ENCODE data around the gene NUDT16. TPM values are rescaled to one million over a fixed set of nuclear protein-coding genes. Genes with fewer than 3 reads are reported as not detected.

NUDT16 gene
- total and polyA plus RNA-seq, 9 of the 15 experiments (the other 6 are each of a cell fraction or from before 2014, with no cell fraction given) = 1.5 to 11.4 (median 7.6) TPM

DNA sequence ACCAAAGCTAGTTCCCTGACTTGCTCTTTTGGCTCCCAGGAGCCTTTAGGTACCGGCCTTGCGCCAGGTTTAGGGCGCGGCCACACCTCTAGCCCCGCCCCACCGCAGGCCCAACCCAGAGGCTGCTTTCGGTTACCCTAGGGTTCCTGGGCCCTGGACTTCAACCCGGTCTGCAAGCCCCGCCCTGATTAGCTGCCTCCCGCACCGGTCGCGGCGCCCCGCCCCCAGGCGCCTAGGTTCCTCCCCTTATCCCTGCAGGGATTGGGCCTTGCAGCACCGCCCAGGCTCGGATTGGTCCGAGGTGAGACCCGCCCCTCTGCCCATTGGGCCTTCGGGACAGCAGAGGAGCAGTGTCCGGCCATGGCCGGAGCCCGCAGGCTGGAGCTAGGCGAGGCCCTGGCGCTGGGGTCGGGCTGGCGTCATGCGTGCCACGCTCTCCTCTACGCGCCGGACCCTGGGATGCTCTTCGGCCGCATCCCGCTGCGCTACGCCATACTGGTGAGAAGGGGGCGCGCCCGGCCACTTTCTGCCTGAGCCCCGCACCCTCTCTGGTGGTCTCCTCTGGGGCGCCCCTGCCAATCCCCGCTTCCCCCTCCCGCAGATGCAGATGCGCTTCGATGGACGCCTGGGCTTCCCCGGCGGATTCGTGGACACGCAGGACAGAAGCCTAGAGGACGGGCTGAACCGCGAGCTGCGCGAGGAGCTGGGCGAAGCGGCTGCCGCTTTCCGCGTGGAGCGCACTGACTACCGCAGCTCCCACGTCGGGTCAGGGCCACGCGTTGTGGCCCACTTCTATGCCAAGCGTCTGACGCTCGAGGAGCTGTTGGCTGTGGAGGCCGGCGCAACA, at the start of gene NUDT16 (continued):
- TF ChIP-seq CBX8 (IDR thresholded peaks at IDR 0.05; ENCODE audit: borderline replicate concordance, extremely low read depth, low read depth, low read length, poor library complexity, severe bottlenecking) (no peak), RBBP5 (IDR thresholded peaks at IDR 0.05; ENCODE audit: borderline replicate concordance, insufficient read depth, low read length, poor library complexity, severe bottlenecking) (peak; percentile 48), FOXP1 (CRISPR knock-in tag; IDR thresholded peaks at IDR 0.05) (no peak), SREBF2 (CRISPR knock-in tag; IDR thresholded peaks at IDR 0.05) (no peak), NUFIP1 (IDR thresholded peaks at IDR 0.05; ENCODE audit: partially characterized antibody) (no peak), TFAM (CRISPR knock-in tag; conservative IDR thresholded peaks at IDR 0.05) (no peak), JUND (IDR thresholded peaks at IDR 0.05; ENCODE audit: borderline replicate concordance, low read depth, low read length) (peak; percentile 36; the same call in 1 of the 2 replicates), JUND (tag; IDR thresholded peaks at IDR 0.05; ENCODE audit: borderline replicate concordance, low read depth, low read length) (no peak), ZNF583 (CRISPR knock-in tag; IDR thresholded peaks at IDR 0.05) (no peak), ZNF134 (CRISPR knock-in tag; conservative IDR thresholded peaks at IDR 0.05) (no peak), NBN (IDR thresholded peaks at IDR 0.05; ENCODE audit: low read depth) (no peak), ZNF212 (CRISPR knock-in tag; IDR thresholded peaks at IDR 0.05) (no peak), SETDB1 (IDR thresholded peaks at IDR 0.05; ENCODE audit: low read length) (no peak), RUNX1 (IDR thresholded peaks at IDR 0.05; ENCODE audit: low read depth) (no peak), SP1 (CRISPR knock-in tag; IDR thresholded peaks at IDR 0.05) (peak; percentile 87), SAFB (IDR thresholded peaks at IDR 0.05; ENCODE audit: borderline replicate concordance, low read depth, low read length) (peak; percentile 62; the same call in 1 of the 2 replicates), ZNF263 (CRISPR knock-in tag; IDR thresholded peaks at IDR 0.05; ENCODE audit: borderline replicate concordance) (no peak), BRD4 (IDR thresholded peaks at IDR 0.05) (no peak), EHMT2 (IDR thresholded peaks at IDR 0.05) (no peak), ADNP (tag; IDR thresholded peaks at IDR 0.05) (no peak), GTF2E2 (tag; IDR thresholded peaks at IDR 0.05) (no peak), POLR2G (IDR thresholded peaks at IDR 0.05; ENCODE audit: low read depth, low read length) (peak; percentile 99), JUNB (CRISPR knock-in tag; conservative IDR thresholded peaks at IDR 0.05) (no peak), PCBP2 (IDR thresholded peaks at IDR 0.05; ENCODE audit: low read depth, low read length, poor library complexity, severe bottlenecking) (no peak)
- TF ChIP-seq, protein P1, sequence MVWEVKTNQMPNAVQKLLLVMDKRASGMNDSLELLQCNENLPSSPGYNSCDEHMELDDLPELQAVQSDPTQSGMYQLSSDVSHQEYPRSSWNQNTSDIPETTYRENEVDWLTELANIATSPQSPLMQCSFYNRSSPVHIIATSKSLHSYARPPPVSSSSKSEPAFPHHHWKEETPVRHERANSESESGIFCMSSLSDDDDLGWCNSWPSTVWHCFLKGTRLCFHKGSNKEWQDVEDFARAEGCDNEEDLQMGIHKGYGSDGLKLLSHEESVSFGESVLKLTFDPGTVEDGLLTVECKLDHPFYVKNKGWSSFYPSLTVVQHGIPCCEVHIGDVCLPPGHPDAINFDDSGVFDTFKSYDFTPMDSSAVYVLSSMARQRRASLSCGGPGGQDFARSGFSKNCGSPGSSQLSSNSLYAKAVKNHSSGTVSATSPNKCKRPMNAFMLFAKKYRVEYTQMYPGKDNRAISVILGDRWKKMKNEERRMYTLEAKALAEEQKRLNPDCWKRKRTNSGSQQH (CRISPR knock-in tag; IDR thresholded peaks at IDR 0.05) = no peak
- TF ChIP-seq, protein P2, sequence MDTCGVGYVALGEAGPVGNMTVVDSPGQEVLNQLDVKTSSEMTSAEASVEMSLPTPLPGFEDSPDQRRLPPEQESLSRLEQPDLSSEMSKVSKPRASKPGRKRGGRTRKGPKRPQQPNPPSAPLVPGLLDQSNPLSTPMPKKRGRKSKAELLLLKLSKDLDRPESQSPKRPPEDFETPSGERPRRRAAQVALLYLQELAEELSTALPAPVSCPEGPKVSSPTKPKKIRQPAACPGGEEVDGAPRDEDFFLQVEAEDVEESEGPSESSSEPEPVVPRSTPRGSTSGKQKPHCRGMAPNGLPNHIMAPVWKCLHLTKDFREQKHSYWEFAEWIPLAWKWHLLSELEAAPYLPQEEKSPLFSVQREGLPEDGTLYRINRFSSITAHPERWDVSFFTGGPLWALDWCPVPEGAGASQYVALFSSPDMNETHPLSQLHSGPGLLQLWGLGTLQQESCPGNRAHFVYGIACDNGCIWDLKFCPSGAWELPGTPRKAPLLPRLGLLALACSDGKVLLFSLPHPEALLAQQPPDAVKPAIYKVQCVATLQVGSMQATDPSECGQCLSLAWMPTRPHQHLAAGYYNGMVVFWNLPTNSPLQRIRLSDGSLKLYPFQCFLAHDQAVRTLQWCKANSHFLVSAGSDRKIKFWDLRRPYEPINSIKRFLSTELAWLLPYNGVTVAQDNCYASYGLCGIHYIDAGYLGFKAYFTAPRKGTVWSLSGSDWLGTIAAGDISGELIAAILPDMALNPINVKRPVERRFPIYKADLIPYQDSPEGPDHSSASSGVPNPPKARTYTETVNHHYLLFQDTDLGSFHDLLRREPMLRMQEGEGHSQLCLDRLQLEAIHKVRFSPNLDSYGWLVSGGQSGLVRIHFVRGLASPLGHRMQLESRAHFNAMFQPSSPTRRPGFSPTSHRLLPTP (IDR thresholded peaks at IDR 0.05; ENCODE audit: borderline replicate concordance, extremely low read depth, insufficient read length) = no peak

Data from K562 (cell line).